DLD1 (cell line): ENCODE measurements around the gene COL19A1.
"Not testable (repeated sequence)": the region's sequence is repeated elsewhere in the genome, so short reads cannot be mapped to it uniquely, and the experiment has no call there.

Source experiments
- in situ Hi-C: cut with HindIII; loops from 2 replicates; pipeline ENCODE4 v1.10.0; 2017; ENCODE audit warnings: low sequenced_read_pairs

COL19A1 gene

GRCh38 chr6:69866351-69866769, at the start of gene COL19A1:
TSS of gene COL19A1 (plus strand) at chr6:69866556. CDS start at chr6:69879568, 13,012 bp downstream.
- in situ Hi-C loops: no loop called here

- in situ Hi-C loops: no loop called here
Measured at GRCh38 chr6:69816569-69816968, 49.8 kb upstream of the COL19A1 start.

- in situ Hi-C loops: no loop called here
Measured at GRCh38 chr6:69817358-69817757, 49.0 kb upstream of the COL19A1 start.

GRCh38 chr6:69818223-69818930, 48.0 kb upstream of the COL19A1 start:
- in situ Hi-C loops: no loop called here

- in situ Hi-C loops: no loop called here
Measured at GRCh38 chr6:69819138-69819537, 47.2 kb upstream of the COL19A1 start.

GRCh38 chr6:69820018-69820417, 46.3 kb upstream of the COL19A1 start:
- in situ Hi-C loops: no loop called here

GRCh38 chr6:69820438-69820837, 45.9 kb upstream of the COL19A1 start:
- in situ Hi-C loops: no loop called here

- in situ Hi-C loops: not testable (repeated sequence)
Measured at GRCh38 chr6:69824355-69824754, 42.0 kb upstream of the COL19A1 start.

GRCh38 chr6:69825904-69826303, 40.5 kb upstream of the COL19A1 start:
- in situ Hi-C loops: no loop called here

- in situ Hi-C loops: no loop called here
Measured at GRCh38 chr6:69827276-69827893, 39.0 kb upstream of the COL19A1 start.

GRCh38 chr6:69832558-69832957, 33.8 kb upstream of the COL19A1 start:
- in situ Hi-C loops: no loop called here

GRCh38 chr6:69835414-69836179, 30.8 kb upstream of the COL19A1 start:
- in situ Hi-C loops: no loop called here

GRCh38 chr6:69841862-69842261, 24.5 kb upstream of the COL19A1 start:
- in situ Hi-C loops: no loop called here

GRCh38 chr6:69843189-69843588, 23.2 kb upstream of the COL19A1 start:
- in situ Hi-C loops: no loop called here

- in situ Hi-C loops: no loop called here
Measured at GRCh38 chr6:69846312-69846711, 20.0 kb upstream of the COL19A1 start.

GRCh38 chr6:69846770-69847491, 19.4 kb upstream of the COL19A1 start:
- in situ Hi-C loops: no loop called here

- in situ Hi-C loops: no loop called here
Measured at GRCh38 chr6:69847492-69847788, 18.9 kb upstream of the COL19A1 start.

- in situ Hi-C loops: no loop called here
Measured at GRCh38 chr6:69848552-69848951, 17.8 kb upstream of the COL19A1 start.

- in situ Hi-C loops: no loop called here
Measured at GRCh38 chr6:69852706-69853105, 13.7 kb upstream of the COL19A1 start.

- in situ Hi-C loops: no loop called here
Measured at GRCh38 chr6:69861986-69862385, 4.4 kb upstream of the COL19A1 start.

GRCh38 chr6:69863766-69864165, 2.6 kb upstream of the COL19A1 start:
- in situ Hi-C loops: no loop called here
